Activated naive CD8-positive, alpha-beta T cell treated with anti-CD3 and anti-CD28 coated beads, Interleukin-2, amount 50 U/mL, for 16 hours (primary cell): ENCODE results near the gene CDH15.

ENCODE experiments used
- DNase-seq: peaks from one replicate; pipeline ENCODE4 v3.0.0-alpha.2; 2020; ENCODE audit warnings: low read depth, low spot score

Gene CDH15

GRCh38 chr16:89140981-89141883 is 30.3 kb upstream of the CDH15 start:
- DNase-seq, result no peak

DNA sequence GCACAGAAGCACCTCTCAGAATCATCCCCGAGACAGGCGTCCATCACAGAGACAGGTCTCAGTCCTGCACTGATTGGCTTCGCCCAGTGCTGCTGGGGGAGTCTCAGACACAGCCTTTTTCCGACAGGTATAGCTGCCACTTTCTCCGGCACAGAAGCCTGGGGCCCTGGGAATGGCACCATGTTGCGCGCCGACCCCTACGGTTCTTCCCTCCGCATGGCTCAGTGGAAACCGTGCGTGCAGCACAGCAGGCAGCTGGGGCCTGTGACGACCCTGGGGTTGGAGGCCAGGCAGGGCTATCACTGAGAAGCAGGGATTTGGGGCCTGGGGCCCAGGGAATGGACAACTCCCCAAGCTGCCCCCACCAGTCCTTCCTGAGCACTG is 29.7 kb upstream of the CDH15 start:
- DNase-seq, result no peak

- no peak for DNase-seq
Measured at GRCh38 chr16:89142474-89143195, 28.9 kb upstream of the CDH15 start.

GRCh38 chr16:89143201-89143741 is 28.3 kb upstream of the CDH15 start:
- no peak for DNase-seq

DNA sequence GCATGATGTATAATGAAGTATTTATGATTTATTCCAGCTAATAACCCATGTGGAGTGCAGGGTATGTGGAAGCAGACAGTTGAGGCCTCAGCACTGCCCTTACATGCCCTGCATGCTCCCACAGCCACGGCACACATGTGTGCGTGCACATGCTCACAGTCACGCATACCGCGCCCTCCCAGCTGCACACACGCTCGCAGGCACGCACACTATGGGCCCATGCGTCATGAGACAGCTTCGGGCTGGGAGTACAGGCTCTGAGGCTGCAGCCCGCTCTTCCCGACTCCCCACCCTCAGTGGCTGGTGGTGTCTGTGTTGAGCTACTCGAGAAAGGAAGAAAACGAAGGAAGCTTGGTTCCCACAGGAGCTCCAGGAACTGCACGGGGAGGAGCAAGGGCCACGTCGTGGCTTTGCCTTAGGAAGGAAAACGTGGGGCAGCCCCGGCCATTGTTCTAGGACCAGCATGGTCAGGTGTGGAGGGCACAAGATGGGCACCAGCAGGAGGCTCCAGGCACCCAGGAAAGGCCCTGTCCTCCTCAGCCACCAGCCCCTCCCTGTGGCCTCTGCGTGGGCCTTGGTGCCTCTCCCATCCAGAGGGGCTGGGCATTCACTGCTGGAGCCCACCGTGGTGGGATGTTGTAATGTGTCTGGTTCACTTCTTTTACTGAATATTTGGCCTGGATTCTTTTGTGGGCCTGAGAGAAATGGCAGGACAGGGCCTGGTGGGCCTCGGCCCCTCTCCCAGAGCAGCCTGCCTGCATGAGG is 27.5 kb upstream of the CDH15 start:
- no peak for DNase-seq

GRCh38 chr16:89144681-89145080 is 26.9 kb upstream of the CDH15 start:
- DNase-seq, result no peak

- no peak for DNase-seq
Measured at GRCh38 chr16:89145406-89146161, 26.0 kb upstream of the CDH15 start.

- DNase-seq, result no peak
Measured at GRCh38 chr16:89146211-89147005, 25.1 kb upstream of the CDH15 start.

DNA sequence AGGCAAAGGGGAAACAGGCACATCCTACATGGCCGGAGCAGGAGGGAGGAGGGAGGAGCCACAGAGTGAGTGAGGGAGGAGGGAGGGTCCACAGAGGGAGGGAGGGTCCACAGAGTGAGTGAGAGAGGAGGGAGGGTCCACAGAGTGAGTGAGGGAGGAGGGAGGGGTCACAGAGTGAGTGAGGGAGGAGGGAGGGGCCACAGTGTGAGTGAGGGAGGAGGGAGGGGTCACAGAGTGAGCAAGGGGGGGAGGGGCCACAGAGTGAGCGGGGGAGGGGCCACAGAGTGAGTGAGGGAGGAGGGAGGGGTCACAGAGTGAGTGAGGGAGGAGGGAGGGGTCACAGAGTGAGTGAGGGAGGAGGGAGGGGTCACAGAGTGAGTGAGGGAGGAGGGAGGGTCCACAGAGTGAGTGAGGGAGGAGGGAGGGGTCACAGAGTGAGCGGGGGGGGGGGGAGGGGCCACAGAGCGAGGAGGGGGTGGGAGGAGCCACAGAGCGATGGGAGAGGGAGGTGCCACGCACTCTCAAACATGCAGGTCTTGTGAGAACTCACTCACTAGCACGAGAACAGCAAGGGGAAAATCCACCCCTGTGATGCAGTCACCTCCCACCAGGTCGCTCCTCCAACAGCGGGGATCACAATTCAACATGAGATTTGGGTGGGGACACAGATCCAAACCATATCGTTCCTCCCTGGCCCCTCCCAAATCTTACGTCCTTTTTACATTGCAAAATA is 24.3 kb upstream of the CDH15 start:
- DNase-seq, result no peak

- DNase-seq, result no peak
Measured at GRCh38 chr16:89149386-89149785, 22.2 kb upstream of the CDH15 start.

GRCh38 chr16:89150090-89150835 is 21.3 kb upstream of the CDH15 start:
- no peak for DNase-seq

GRCh38 chr16:89150981-89151380 is 20.6 kb upstream of the CDH15 start:
- DNase-seq, result no peak

- no peak for DNase-seq
Measured at GRCh38 chr16:89152831-89153700, 18.5 kb upstream of the CDH15 start.

GRCh38 chr16:89153848-89154271 is 17.7 kb upstream of the CDH15 start:
- no peak for DNase-seq

GRCh38 chr16:89154390-89155183 is 17.0 kb upstream of the CDH15 start:
- no peak for DNase-seq

GRCh38 chr16:89155184-89155679 is 16.3 kb upstream of the CDH15 start:
- DNase-seq, result no peak
